Peyer's patch (tissue), 4 donors: ENCODE measurements around the gene COL24A1.

Source experiments
- POLR2A ChIP-seq, 2 donors: fragments of 450-650 bp; IDR thresholded peaks; one replicate each; pipeline ENCODE4 v1.5.1; 2017; ENCODE audit warnings: antibody characterized with exemption in 2 of 2, mild to moderate bottlenecking in 2 of 2, moderate library complexity in 2 of 2
- TF ChIP-seq, protein P1 (sequence below), 6 experiments: fragments of 450-650 bp in 4 of 6; fragments of 200-600 bp in 2 of 6; sonication (generic) in 1 of 6; IDR thresholded peaks; one replicate each; pipeline ENCODE4 v1.5.1; 2017 to 2019; ENCODE audit warnings: antibody characterized with exemption in 6 of 6, mild to moderate bottlenecking in 3 of 6, moderate library complexity in 1 of 6

DNA sequence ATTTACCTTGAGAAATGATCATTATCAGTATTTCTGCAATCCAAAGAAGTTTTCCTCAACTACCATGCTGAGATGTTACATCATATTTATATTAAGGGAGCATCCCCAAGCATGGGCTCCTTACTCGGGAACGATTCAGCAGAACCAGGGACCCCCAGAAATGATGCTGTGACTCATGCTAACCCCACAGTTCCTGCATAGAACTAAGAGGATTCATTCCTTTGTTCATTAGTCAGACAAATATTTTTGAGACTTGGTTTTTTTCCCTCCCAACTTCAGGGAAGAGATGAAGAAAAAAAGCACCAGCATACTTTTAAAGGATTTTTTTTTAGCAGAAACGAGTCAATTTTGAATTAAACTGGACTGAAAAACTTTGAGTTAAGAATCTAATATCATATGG lies 49.2 kb upstream of the COL24A1 start:
- TF ChIP-seq POLR2A (IDR thresholded peaks at IDR 0.05) = no peak
- TF ChIP-seq, protein P1, sequence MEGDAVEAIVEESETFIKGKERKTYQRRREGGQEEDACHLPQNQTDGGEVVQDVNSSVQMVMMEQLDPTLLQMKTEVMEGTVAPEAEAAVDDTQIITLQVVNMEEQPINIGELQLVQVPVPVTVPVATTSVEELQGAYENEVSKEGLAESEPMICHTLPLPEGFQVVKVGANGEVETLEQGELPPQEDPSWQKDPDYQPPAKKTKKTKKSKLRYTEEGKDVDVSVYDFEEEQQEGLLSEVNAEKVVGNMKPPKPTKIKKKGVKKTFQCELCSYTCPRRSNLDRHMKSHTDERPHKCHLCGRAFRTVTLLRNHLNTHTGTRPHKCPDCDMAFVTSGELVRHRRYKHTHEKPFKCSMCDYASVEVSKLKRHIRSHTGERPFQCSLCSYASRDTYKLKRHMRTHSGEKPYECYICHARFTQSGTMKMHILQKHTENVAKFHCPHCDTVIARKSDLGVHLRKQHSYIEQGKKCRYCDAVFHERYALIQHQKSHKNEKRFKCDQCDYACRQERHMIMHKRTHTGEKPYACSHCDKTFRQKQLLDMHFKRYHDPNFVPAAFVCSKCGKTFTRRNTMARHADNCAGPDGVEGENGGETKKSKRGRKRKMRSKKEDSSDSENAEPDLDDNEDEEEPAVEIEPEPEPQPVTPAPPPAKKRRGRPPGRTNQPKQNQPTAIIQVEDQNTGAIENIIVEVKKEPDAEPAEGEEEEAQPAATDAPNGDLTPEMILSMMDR (IDR thresholded peaks at IDR 0.05) = no peak
